HEK293 (cell line): ENCODE data around the gene TRPV5.

Experiments used
- CTCF ChIA-PET: fragments of 350-600 bp; formaldehyde crosslinking; extraction: SDS; loops from one replicate; lab custom pipeline; 2021; ENCODE audit warnings: antibody characterized with exemption; lab: Yijun Ruan, JAX
- POLR2A ChIA-PET: fragments of 300-600 bp; formaldehyde crosslinking; extraction: SDS; loops from one replicate; lab custom pipeline; 2020; ENCODE audit warnings: antibody characterized with exemption, inconsistent platforms; lab: Yijun Ruan, JAX
- H3K27ac ChIP-seq: fragments of 200-500 bp; sonication (Bioruptor generic); 2 replicates; pipeline ENCODE4 v1.5.1; 2014; ENCODE audit warnings: low read depth, low read length, control low read depth, inconsistent platforms; ENCODE audit errors: extremely low read depth
- H3K36me3 ChIP-seq, 2 experiments: fragments of 200-500 bp in 1 of 2; sonication (Bioruptor generic) in 1 of 2; 1 replicate in 1 of 2; 2 replicates in 1 of 2; pipeline ENCODE4 v1.5.1; 2014 to 2017; ENCODE audit warnings: inconsistent platforms in 2 of 2, low read length in 2 of 2; ENCODE audit not compliant: control insufficient read depth in 2 of 2, insufficient read depth in 1 of 2
- H3K4me1 ChIP-seq: fragments of 200-500 bp; sonication (Bioruptor generic); 2 replicates; pipeline ENCODE4 v1.5.1; 2014; ENCODE audit warnings: mild to moderate bottlenecking, low read length, inconsistent platforms; ENCODE audit not compliant: control insufficient read depth, insufficient read depth
- H3K4me3 ChIP-seq: 2 replicates; pipeline ENCODE4 v1.5.1; 2011; ENCODE audit warnings: low read depth, mild to moderate bottlenecking, control low read depth, low read length, moderate library complexity
- H3K9me3 ChIP-seq: fragments of 200-500 bp; sonication (Bioruptor generic); 2 replicates; pipeline ENCODE4 v1.5.1; 2014; ENCODE audit warnings: low read depth, low read length, inconsistent platforms; ENCODE audit not compliant: control insufficient read depth, insufficient read depth
- GLIS1 ChIP-seq: fragments of 450-650 bp; formaldehyde crosslinking; IDR thresholded peaks from 2 replicates; pipeline ENCODE4 v1.5.1; 2016; ENCODE audit warnings: missing biosample characterization, missing genetic modification characterization
- KLF8 ChIP-seq: fragments of 450-650 bp; formaldehyde crosslinking; IDR thresholded peaks from 2 replicates; pipeline ENCODE4 v1.5.1; 2016; ENCODE audit warnings: missing biosample characterization, missing genetic modification characterization
- ZBTB21 ChIP-seq: fragments of 450-650 bp; formaldehyde crosslinking; IDR thresholded peaks from 2 replicates; pipeline ENCODE4 v1.5.1; 2017; ENCODE audit warnings: missing biosample characterization, missing genetic modification characterization
- ZBTB26 ChIP-seq: fragments of 450-650 bp; formaldehyde crosslinking; optimal IDR thresholded peaks from 2 replicates; pipeline ENCODE3; 2016; ENCODE audit warnings: missing biosample characterization, mild to moderate bottlenecking, missing genetic modification characterization
- ZFP3 ChIP-seq: fragments of 450-650 bp; formaldehyde crosslinking; IDR thresholded peaks from 2 replicates; pipeline ENCODE4 v1.5.1; 2016; ENCODE audit warnings: low read depth, missing biosample characterization, missing genetic modification characterization
- ZNF140 ChIP-seq: fragments of 450-650 bp; formaldehyde crosslinking; IDR thresholded peaks from 2 replicates; pipeline ENCODE4 v1.5.1; 2016; ENCODE audit warnings: missing biosample characterization, missing genetic modification characterization
- ZNF26 ChIP-seq: fragments of 450-650 bp; formaldehyde crosslinking; IDR thresholded peaks from 2 replicates; pipeline ENCODE4 v1.5.1; 2016; ENCODE audit warnings: missing biosample characterization, missing genetic modification characterization
- ZNF292 ChIP-seq: fragments of 450-650 bp; formaldehyde crosslinking; IDR thresholded peaks from 2 replicates; pipeline ENCODE4 v1.5.1; 2016; ENCODE audit warnings: low read depth, missing biosample characterization, missing genetic modification characterization, borderline replicate concordance
- ZNF37A ChIP-seq: fragments of 450-650 bp; IDR thresholded peaks from 2 replicates; pipeline ENCODE4 v1.5.1; 2018; ENCODE audit warnings: missing biosample characterization, missing genetic modification characterization
- ZNF580 ChIP-seq: fragments of 450-650 bp; formaldehyde crosslinking; IDR thresholded peaks from 2 replicates; pipeline ENCODE4 v1.5.1; 2016; ENCODE audit warnings: missing biosample characterization, missing genetic modification characterization
- ZNF654 ChIP-seq: fragments of 450-650 bp; formaldehyde crosslinking; IDR thresholded peaks from 2 replicates; pipeline ENCODE4 v1.5.1; 2016; ENCODE audit warnings: low read depth, missing biosample characterization, missing genetic modification characterization
- ZSCAN18 ChIP-seq: fragments of 450-650 bp; formaldehyde crosslinking; IDR thresholded peaks from 2 replicates; pipeline ENCODE4 v1.5.1; 2016; ENCODE audit warnings: missing biosample characterization, missing genetic modification characterization
- ZSCAN23 ChIP-seq: fragments of 450-650 bp; formaldehyde crosslinking; IDR thresholded peaks from 2 replicates; pipeline ENCODE4 v1.5.1; 2016; ENCODE audit warnings: missing biosample characterization, missing genetic modification characterization

The TRPV5 gene

GRCh38 chr7:142887282-142888015 is 46.1 kb downstream of the TRPV5 start:
- H3K9me3 ChIP-seq = no peaks in the 10 kb centered on the region
- no peak overlapping the region for H3K4me3 ChIP-seq
- no peaks in the 10 kb centered on the region for H3K36me3 ChIP-seq
- no peaks in the 10 kb centered on the region for H3K4me1 ChIP-seq
- ChIA-PET POLR2A (interaction anchor here (0.7 kb wide), 1 partner anchor 116 kb away, joined by 4 read pairs; no protein-coding TSS in a partner anchor), CTCF (interaction anchor here (0.6 to 1.7 kb wide), 5 partner anchors 15 to 328 kb away, joined by 3 to 8 read pairs (median 4); no protein-coding TSS in a partner anchor)
- no peak overlapping the region for H3K27ac ChIP-seq
- TF ChIP-seq ZBTB21 (tag by site-specific recombination) (no peak), ZNF26 (tag by site-specific recombination) (no peak), ZSCAN18 (tag by site-specific recombination) (no peak), ZNF140 (tag by site-specific recombination) (no peak), ZNF292 (tag by site-specific recombination) (no peak), KLF8 (tag by site-specific recombination) (no peak), ZSCAN23 (tag by site-specific recombination) (no peak), ZNF37A (tag by site-specific recombination) (no peak), ZNF654 (tag by site-specific recombination) (no peak), ZFP3 (tag by site-specific recombination) (no peak)

GRCh38 chr7:142886866-142887265 is 46.7 kb downstream of the TRPV5 start:
- ChIA-PET POLR2A (no interaction called here), CTCF (interaction anchor here (0.9 to 1.7 kb wide), 5 partner anchors 14 to 328 kb away, joined by 3 to 8 read pairs (median 4); no protein-coding TSS in a partner anchor)
- Histone ChIP-seq H3K36me3 (no peaks in the 10 kb centered on the region), H3K27ac (no peak overlapping the region), H3K4me3 (no peak overlapping the region), H3K4me1 (no peaks in the 10 kb centered on the region), H3K9me3 (no peaks in the 10 kb centered on the region)
- no peak for TF ChIP-seq ZNF580 (tag by site-specific recombination)

- TF ChIP-seq GLIS1 (tag by site-specific recombination) (peak; percentile 26; the same call in 1 of the 2 replicates), ZBTB26 (tag by site-specific recombination) (no peak)
- Histone ChIP-seq H3K4me1 (no peaks in the 10 kb centered on the region), H3K9me3 (no peaks in the 10 kb centered on the region), H3K36me3 (no peaks in the 10 kb centered on the region), H3K27ac (no peak within 1 kb of the TSS), H3K4me3 (no peak within 1 kb of the TSS)
- ChIA-PET POLR2A (interaction anchor here (1.0 kb wide), 1 partner anchor 30 kb away, joined by 3 read pairs; the partner anchor contains the start of gene EPHB6), CTCF (interaction anchor here (1.2 kb wide), 1 partner anchor 10 kb away, joined by 4 read pairs; no protein-coding TSS in a partner anchor)
These were observed 48.0 kb downstream of the TRPV5 start, which contains the start of gene TRPV6 for GRCh38 chr7:142885311-142886230. TSS of gene TRPV6 (minus strand) at chr7:142885745.
